Renal cortical epithelial cell (primary cell): Measurements from ENCODE around the gene TRPV3. TPM values are rescaled to one million over a fixed set of nuclear protein-coding genes. Genes with fewer than 3 reads are reported as not detected.
"Not testable (repeated sequence)": the region's sequence is repeated elsewhere in the genome, so short reads cannot be mapped to it uniquely, and the experiment has no call there.

Experiments used
- DNase-seq: peaks from one replicate; pipeline ENCODE4 v3.0.0-alpha.2; 2011; ENCODE audit warnings: low read depth
- total RNA-seq: library from RNA; depleted of rRNA; stranded (reverse); fragments of >200 nt; gene quantifications from 2 replicates; pipeline ENCODE4 v1.2.3, GENCODE V29; 2014

The TRPV3 gene
- under 0.01 and 0.89 TPM in 2 replicates for total RNA-seq

DNA sequence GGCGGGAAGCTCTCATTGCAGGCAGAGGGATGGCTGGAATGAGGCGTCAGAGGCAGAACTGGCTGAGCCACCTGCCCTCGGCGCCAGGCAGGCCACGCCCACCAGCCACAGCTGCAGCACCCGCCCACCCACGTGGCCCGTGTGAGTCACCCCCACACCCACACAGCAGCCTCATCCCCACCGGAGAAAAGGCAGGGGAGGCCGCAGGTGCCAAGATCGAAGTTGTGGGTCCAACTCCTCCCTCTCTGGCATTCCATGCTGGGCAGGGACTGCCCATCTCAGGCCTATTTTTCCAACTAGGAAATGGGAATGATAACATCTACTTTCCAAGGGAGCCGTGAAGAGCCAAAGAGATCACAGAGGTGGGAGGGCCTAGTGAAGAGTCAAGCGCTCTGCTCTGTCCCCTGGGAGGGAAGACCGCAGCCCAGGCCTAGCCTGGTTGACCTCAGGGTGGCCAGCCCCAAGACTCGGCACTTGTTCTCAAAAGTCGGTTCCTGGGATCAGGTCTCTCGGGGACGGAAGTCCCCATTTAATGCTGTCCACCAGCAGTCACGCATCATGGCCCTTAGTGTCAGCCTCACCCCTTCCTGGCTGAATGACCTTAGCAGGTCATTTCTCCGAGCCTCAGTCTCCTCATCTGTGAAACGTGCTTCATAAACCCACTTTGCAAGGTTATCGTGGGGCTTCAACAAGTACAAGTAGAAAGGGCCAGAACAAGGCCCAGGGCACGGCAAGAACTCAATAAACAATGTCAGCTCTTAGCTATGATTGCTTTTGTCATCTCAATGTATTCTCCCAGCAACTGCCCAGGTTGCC, at the start of gene TRPV3:
TRPV3 (minus strand) TSS at position 45 of the 816 bp plus-strand sequence. CDS start 2,962 bp downstream, outside the sequence.
- DNase-seq = no peak

DNA sequence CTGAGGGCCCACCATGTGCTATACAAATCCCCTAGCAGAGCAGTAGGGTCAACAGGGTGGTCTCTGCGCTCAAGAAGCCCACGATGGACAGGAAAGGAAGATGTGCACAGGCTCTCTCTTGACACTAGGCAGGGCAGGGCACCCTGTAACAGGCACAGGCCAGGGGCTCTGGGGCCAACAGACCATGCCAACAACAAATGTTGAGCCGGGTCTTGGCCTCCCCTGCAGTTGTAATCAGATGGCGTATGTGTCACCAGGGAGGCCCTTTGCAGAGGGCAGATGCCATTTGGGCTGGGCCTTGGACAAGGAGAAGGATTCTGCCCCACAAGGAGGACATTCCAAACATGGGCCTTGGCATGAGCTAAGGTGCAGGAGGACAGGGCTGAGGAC, 46.3 kb upstream of the TRPV3 start:
- no peak for DNase-seq

DNA sequence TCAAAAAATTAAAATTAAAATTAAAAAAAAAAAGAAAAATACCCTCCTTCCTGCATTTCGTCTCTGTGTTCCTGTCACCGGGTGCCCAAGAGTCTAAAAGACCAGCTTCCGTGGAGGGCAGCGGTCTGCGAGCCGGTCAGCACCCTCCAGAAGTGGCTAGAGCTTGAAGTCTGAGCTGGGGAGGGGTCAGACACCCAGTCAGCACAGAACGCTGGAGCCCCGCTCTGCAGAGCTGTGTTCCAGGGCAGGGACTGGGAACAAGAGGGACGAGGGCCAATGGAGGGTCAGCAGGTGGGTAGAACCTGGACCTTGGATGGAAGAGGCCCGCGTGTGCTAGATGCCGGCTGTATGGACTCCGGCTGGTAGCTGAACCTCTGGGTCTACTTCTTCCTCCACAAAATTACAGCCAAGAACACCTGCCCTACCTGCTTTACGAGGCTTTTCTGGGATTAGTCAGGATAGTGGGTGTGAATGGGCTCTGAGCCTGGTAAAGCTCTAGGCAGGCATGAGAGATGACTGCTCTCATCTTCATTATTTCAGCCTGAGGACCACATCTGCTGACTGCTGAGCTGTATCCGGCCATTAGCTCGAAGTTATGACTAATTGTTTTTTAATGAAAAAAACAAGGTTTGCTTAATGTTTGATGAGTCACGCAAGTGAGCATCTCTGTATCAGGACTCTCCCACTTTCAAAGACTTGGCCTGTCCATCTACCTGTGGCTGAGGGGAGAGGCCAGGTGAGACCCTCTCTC, 45.7 kb upstream of the TRPV3 start:
- DNase-seq = peak; percentile 58

DNA sequence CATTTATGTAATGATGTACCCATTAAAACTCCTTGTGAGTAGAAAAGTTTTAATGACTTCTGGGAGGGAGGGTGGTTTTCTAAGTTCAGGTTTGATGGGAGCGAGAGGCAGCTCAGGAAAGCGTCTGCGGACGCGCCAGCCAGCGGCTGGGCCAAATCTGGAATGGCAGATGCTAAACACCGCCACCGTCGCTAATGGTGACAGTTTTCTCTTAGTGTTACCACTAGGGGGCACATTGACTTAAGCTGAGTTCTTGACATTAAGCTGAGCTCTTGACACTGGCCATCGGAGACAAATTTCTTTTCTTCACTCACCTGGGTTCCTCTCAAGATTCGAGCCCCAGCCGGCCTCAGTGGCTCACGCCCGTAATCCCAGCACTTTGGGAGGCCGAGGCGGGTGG, 44.9 kb upstream of the TRPV3 start:
- DNase-seq = peak; percentile 6

- DNase-seq = no peak
These were observed 43.1 kb upstream of the TRPV3 start for GRCh38 chr17:3600529-3601205.

DNA sequence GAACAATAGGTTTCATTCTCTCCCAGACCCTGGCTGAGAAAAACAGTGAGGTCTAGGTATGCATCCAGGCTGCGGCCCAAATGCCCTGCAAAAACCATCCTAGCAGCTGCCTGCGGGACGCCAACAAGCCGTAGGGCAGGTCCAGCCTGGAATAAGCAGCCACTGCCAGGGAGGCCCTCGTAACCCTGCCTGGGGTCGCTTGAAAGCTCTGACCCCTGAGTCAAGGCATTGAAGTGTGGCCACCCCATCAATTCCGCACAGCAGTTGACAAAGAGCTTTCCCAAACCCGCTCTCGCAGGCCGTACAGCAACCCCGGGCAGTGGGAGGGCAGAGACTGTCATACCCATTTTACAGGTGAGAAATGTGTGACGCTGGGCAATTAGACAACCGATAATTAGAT, 40.5 kb upstream of the TRPV3 start:
- DNase-seq = no peak

GRCh38 chr17:3596804-3597464, 39.3 kb upstream of the TRPV3 start:
- DNase-seq = no peak

GRCh38 chr17:3594976-3595375, 37.4 kb upstream of the TRPV3 start:
- no peak for DNase-seq

DNA sequence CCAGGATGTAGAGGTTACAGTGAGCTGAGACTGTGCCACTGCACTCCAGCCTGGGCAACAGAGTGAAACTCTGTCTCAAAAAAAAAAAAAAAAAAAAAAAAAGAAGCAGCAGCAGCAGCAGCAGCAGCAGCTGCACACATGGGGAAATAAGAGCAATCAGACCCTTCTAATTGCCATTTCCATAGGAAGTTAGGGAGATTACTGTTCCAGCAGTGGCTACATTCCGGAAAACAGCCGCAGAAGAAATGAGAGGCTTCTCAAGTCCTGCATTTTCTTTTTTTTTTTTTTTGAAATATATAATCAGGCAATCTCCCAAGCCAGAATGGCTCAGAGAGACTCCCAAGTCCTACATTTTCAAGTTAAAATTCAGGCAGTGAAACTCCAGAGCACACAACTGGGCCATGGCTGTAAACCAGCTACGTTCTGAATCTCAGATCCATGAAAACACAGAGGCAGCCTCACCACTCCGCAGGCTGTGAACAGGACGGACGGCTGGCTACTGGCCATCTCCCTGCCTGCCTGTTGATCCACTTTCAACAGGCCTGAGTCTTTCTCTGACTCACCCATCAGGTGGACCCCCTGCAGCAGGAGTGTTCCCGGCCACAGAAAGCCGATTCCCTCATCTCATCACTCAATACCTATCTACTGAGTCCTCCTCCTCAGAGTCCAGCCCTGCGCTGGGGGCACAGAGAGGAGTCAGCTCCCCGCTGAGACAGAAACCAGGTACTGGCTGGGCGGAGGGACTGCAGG, 36.6 kb upstream of the TRPV3 start:
- DNase-seq = peak; percentile 1

GRCh38 chr17:3593384-3593783, 35.8 kb upstream of the TRPV3 start:
- DNase-seq = no peak

GRCh38 chr17:3592216-3592860, 34.7 kb upstream of the TRPV3 start:
- no peak for DNase-seq

DNA sequence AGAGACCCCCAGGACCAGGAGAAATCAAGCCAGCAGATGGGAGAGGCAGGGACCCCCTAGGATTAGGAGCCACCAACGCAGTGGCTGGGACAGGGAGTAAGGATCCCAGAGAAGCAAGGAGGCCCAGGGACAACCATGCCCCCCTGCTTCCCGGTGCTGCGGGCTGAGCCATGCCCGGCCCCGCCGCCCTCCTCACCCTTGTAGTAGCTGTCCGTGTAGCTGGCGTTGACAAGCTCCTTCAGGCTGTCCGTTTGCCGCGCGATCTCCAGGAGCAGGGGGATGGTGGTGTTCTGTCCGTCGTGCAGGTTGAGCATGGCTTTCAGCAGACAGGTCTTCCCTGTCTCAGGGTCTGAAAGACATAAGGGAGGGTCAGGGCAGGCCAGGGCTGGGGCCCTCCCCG, 33.2 kb upstream of the TRPV3 start:
- DNase-seq = no peak

DNA sequence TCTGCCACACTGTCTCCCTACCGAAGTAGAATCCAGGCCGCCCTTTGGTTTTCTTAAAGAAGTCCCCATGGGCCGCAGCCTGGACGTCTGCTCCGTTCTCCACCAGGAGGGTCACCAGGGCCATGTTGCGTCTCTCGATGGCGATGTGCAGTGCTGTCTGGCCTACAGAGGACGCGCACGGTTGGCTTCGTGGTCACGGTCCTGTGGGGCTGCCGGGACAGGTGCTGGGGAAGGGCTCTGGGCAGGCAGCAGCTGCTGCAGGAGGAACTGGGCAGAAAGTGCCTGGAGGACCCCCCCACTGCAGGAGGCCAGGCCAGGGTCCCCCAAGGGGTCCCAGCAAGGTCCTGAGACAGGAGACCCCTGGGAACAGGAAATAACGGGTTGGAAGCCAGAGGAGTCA, 32.6 kb upstream of the TRPV3 start:
- no peak for DNase-seq

GRCh38 chr17:3589784-3590183, 32.2 kb upstream of the TRPV3 start:
- no peak for DNase-seq

DNA sequence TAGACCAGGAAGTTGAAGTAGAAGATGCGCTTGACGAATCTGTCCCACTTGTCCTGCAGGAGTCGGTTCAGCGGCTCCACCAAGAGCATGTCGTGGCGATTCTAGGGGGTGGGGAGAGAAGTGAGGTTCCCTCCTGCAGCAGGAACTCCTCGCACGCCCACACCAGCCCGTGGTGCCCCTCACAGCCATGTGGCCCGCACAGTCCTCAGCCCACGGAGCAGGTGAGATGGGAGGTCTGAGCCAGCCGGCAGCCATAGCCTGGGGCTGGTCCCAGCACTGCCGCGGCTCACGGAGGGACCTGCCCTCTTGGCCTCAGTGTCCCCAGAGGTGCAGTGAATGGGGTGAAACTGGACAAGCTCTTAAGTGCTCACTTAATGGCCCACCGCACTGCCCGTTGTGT, 28.2 kb upstream of the TRPV3 start:
- DNase-seq = no peak

DNA sequence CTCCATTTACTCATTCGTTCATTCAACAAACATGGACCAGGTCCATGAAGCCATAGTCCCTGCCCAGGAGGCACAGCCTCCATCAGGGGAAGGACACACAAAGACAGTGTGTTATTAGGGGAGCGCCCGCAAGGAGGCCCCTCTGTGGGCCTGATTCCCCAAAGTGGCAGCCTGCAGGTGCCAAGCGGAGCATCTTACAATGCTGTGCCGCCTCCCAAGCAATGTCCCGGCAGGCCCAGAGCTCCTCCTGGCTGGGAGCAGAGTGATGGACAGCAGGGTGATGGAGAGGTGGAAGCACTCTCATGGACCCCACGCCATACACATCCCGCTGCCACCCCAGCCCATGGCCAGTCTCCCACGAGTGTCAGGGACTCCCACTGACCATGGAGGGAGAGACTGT, 25.8 kb upstream of the TRPV3 start:
- no peak for DNase-seq

GRCh38 chr17:3582915-3583314, 25.3 kb upstream of the TRPV3 start:
- no peak for DNase-seq

DNA sequence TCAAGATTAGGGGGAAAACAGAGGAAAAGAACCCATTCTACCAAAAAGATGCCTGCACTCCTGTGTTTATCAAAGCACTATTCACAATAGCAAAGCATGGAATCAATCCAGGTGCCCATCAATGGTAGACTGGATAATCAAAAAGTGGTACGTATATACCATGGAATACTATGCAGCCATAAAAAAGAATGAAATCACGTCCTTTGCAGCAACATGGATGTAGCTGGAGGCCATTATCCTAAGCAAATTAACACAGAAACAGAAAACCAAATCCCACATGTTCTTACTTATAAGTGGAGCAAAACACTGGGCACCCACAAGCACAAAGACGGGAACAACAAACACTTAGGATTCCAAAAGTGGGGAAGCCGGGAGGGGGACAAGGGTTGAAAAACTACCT, 21.1 kb upstream of the TRPV3 start:
- DNase-seq = not testable (repeated sequence)

DNA sequence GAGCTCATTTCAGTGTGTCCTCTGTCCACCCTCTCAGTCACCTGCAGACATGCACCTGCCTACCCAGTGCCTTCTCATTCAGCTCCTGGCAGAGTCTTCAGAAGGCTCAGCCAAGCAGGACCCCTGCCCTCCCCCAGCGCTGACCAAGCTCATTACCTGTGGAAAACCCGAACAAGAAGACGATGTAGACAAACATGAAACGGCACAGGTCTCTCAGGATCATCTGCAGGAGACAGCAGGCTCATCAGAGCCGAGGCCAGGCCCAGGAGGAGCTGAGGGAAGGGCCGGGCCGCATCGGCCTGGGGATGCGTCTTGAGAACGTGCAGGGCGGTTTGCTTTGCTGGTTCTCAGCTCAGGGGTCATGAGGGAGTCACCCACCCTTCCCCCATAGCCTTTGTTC, 19.4 kb upstream of the TRPV3 start:
- DNase-seq = no peak

GRCh38 chr17:3575511-3575910, 17.9 kb upstream of the TRPV3 start:
- no peak for DNase-seq

DNA sequence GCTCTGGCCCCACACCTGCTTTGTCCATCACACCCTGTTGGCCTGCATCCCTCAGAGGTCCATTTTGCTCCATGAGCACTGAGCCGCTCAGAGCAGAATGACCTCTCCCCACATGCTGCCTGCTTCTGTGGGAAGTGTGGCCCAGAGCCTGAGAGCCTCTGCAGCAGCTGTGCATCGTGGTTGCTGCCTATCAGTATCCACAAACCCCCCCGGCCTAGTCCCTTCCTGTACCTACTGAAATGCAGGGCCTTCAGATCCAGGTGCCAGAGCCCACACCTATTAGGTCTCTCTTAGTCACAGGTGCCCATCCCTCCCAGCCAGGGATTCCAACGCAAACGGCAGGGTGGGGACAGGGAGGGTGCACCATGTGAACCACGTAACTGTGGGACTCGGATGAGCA, 16.6 kb upstream of the TRPV3 start:
- no peak for DNase-seq
